Retinal pigment epithelial cell (primary cell): Measurements from ENCODE around the gene PRKN.

Experiments used
- DNase-seq: peaks from one replicate; pipeline ENCODE4 v3.0.0-alpha.2; 2010; ENCODE audit warnings: low read depth
- H3K4me3 ChIP-seq: 2 replicates; pipeline ENCODE4 v1.5.1; 2011; ENCODE audit warnings: mild to moderate bottlenecking, low read length, control low read depth, moderate library complexity
- CTCF ChIP-seq: conservative IDR thresholded peaks from 2 replicates; pipeline ENCODE4 v1.5.1; 2011; ENCODE audit warnings: low read depth, low read length, control low read depth, inconsistent platforms

PRKN gene

GRCh38 chr6:161837449-161837735, 890.2 kb downstream of the PRKN start:
- DNase-seq = no peak
- no peak overlapping the region for H3K4me3 ChIP-seq
- no peak for TF ChIP-seq CTCF

- H3K4me3 ChIP-seq = no peak overlapping the region
- peak; percentile 64 for TF ChIP-seq CTCF
- DNase-seq = no peak
Measured at GRCh38 chr6:161836643-161837448, 890.7 kb downstream of the PRKN start.

- H3K4me3 ChIP-seq = no peak overlapping the region
- DNase-seq = no peak
- peak; percentile 43 for TF ChIP-seq CTCF
Measured at GRCh38 chr6:161835500-161836215, 891.9 kb downstream of the PRKN start.

GRCh38 chr6:161834426-161834825, 893.1 kb downstream of the PRKN start:
- no peak for TF ChIP-seq CTCF
- no peak for DNase-seq
- H3K4me3 ChIP-seq = no peak overlapping the region

- H3K4me3 ChIP-seq = no peak overlapping the region
- TF ChIP-seq CTCF = no peak
- DNase-seq = peak; percentile 68
Measured at GRCh38 chr6:161833099-161833860, 894.3 kb downstream of the PRKN start.

GRCh38 chr6:161832622-161833021, 894.9 kb downstream of the PRKN start:
- no peak overlapping the region for H3K4me3 ChIP-seq
- no peak for DNase-seq
- peak; percentile 0 for TF ChIP-seq CTCF
